ENCODE measurements around the gene SYNGR3.

- TF ChIP-seq POLR2AphosphoS5 (IDR thresholded peaks at IDR 0.05; ENCODE audit: borderline replicate concordance, low read depth, low read length) (no peak), EZH2 (IDR thresholded peaks at IDR 0.05) (no peak), FOXP2 (optimal IDR thresholded peaks at IDR 0.05; ENCODE audit: control extremely low read depth, extremely low read length, insufficient read depth) (no peak)
Measured at GRCh38 chr16:2034696-2035430, 45.1 kb downstream of the SYNGR3 start.
